GM23338 (cell line): ENCODE measurements around the gene AGO4. TPM values are rescaled to one million over a fixed set of nuclear protein-coding genes. Genes with fewer than 3 reads are reported as not detected.

Experiments used
- ATAC-seq: fragments of 200-7000 bp; cut with Tn5 transposase; 3 replicates; pipeline ENCODE4 v1.9.1; 2020
- DNase-seq: peaks from one replicate; pipeline ENCODE4 v3.0.0-alpha.2; 2015; ENCODE audit warnings: low spot score
- H2AFZ ChIP-seq: fragments of 200-600 bp; sonication (generic); 2 replicates; pipeline ENCODE4 v1.8.0; 2016; ENCODE audit warnings: antibody characterized with exemption, mild to moderate bottlenecking, moderate library complexity
- H3F3A ChIP-seq: fragments of 200-600 bp; sonication (generic); replicated peaks from 2 replicates; pipeline ENCODE4 v1.8.0; 2017; ENCODE audit warnings: antibody characterized with exemption, mixed run types, low read depth
- H3K27ac ChIP-seq: fragments of 200-600 bp; sonication (generic); 2 replicates; pipeline ENCODE4 v1.6.1; 2016; ENCODE audit warnings: low read depth
- H3K27me3 ChIP-seq: fragments of 200-600 bp; sonication (generic); 2 replicates; pipeline ENCODE4 v1.8.0; 2016; ENCODE audit warnings: mild to moderate bottlenecking, mixed run types, moderate library complexity; ENCODE audit not compliant: insufficient read depth
- H3K36me3 ChIP-seq: fragments of 200-600 bp; sonication (generic); 2 replicates; pipeline ENCODE4 v1.8.0; 2016; ENCODE audit warnings: mild to moderate bottlenecking; ENCODE audit not compliant: insufficient read depth
- H3K4me1 ChIP-seq: fragments of 200-600 bp; sonication (generic); 2 replicates; pipeline ENCODE4 v1.8.0; 2016; ENCODE audit warnings: mild to moderate bottlenecking, moderate library complexity; ENCODE audit not compliant: insufficient read depth
- H3K4me2 ChIP-seq: fragments of 200-600 bp; sonication (generic); 2 replicates; pipeline ENCODE4 v1.7.1; 2017; ENCODE audit warnings: mixed run types
- H3K4me3 ChIP-seq: fragments of 200-600 bp; sonication (generic); 2 replicates; pipeline ENCODE4 v1.6.1; 2016; ENCODE audit warnings: mixed run types
- H3K79me2 ChIP-seq: fragments of 200-600 bp; sonication (generic); replicated peaks from 2 replicates; pipeline ENCODE4 v1.8.0; 2017; ENCODE audit warnings: mild to moderate bottlenecking; ENCODE audit not compliant: insufficient read depth
- H3K9me2 ChIP-seq: fragments of 200-600 bp; sonication (generic); 2 replicates; pipeline ENCODE4 v1.8.0; 2017; ENCODE audit not compliant: insufficient read depth
- H4K20me1 ChIP-seq: fragments of 200-600 bp; sonication (generic); replicated peaks from 2 replicates; pipeline ENCODE4 v1.8.0; 2017; ENCODE audit warnings: mild to moderate bottlenecking; ENCODE audit not compliant: insufficient read depth
- H3K27ac Mint-ChIP-seq: 2 replicates; pipeline ENCODE4 v1.8.0; 2020; ENCODE audit warnings: inconsistent platforms, mild to moderate bottlenecking, moderate library complexity, mixed read lengths
- H3K27me3 Mint-ChIP-seq: 3 replicates; pipeline ENCODE4 v1.8.0; 2022; ENCODE audit warnings: low read depth, mild to moderate bottlenecking, moderate library complexity, mixed read lengths, inconsistent platforms; ENCODE audit not compliant: insufficient read depth, poor library complexity
- H3K36me3 Mint-ChIP-seq: 3 replicates; pipeline ENCODE4 v1.8.0; 2021; ENCODE audit warnings: low read depth, mild to moderate bottlenecking, inconsistent platforms, moderate library complexity, mixed read lengths
- H3K4me1 Mint-ChIP-seq: 3 replicates; pipeline ENCODE4 v1.8.0; 2020; ENCODE audit warnings: mild to moderate bottlenecking, inconsistent platforms, mixed read lengths
- H3K4me3 Mint-ChIP-seq: 3 replicates; pipeline ENCODE4 v1.8.0; 2021; ENCODE audit warnings: moderate library complexity, mild to moderate bottlenecking, inconsistent platforms, mixed read lengths
- H3K9me3 Mint-ChIP-seq: 3 replicates; pipeline ENCODE4 v1.8.0; 2020; ENCODE audit warnings: moderate library complexity, mild to moderate bottlenecking, inconsistent platforms, mixed read lengths
- CREB1 ChIP-seq: fragments of 250-450 bp; sonication (Bioruptor Pico); IDR thresholded peaks from 2 replicates; pipeline ENCODE4 v1.5.0; 2020; ENCODE audit warnings: low read depth, mild to moderate bottlenecking, moderate library complexity
- EZH2 ChIP-seq: fragments of 200-600 bp; sonication (generic); IDR thresholded peaks from one replicate; pipeline ENCODE4 v1.8.0; 2017; ENCODE audit warnings: antibody characterized with exemption, mild to moderate bottlenecking, low read depth; ENCODE audit not compliant: unreplicated experiment
- EZH2phosphoT487 ChIP-seq: fragments of 200-600 bp; sonication (generic); IDR thresholded peaks from one replicate; pipeline ENCODE4 v1.8.1; 2018; ENCODE audit warnings: antibody characterized with exemption; ENCODE audit not compliant: unreplicated experiment
- JUNB ChIP-seq: IDR thresholded peaks from one replicate; pipeline ENCODE4 v1.6.1; 2016; ENCODE audit warnings: antibody characterized with exemption; ENCODE audit not compliant: unreplicated experiment
- NANOG ChIP-seq: IDR thresholded peaks from 2 replicates; pipeline ENCODE4 v1.6.1; 2016; ENCODE audit warnings: antibody characterized with exemption, borderline replicate concordance
- POLR2AphosphoS5 ChIP-seq: IDR thresholded peaks from 2 replicates; pipeline ENCODE4 v1.6.1; 2016; ENCODE audit warnings: antibody characterized with exemption, low read depth
- STAT1 ChIP-seq: IDR thresholded peaks from one replicate; pipeline ENCODE4 v1.6.1; 2016; ENCODE audit warnings: antibody characterized with exemption; ENCODE audit not compliant: unreplicated experiment
- ZNF114 ChIP-seq: fragments of 250-450 bp; sonication (Bioruptor Pico); IDR thresholded peaks from 2 replicates; pipeline ENCODE4 v1.5.0; 2020; ENCODE audit warnings: mild to moderate bottlenecking, moderate library complexity
- ZNF331 ChIP-seq: fragments of 250-450 bp; sonication (Bioruptor Pico); IDR thresholded peaks from 2 replicates; pipeline ENCODE4 v1.5.0; 2020; ENCODE audit warnings: low read depth, mild to moderate bottlenecking, moderate library complexity
- polyA plus RNA-seq: library from polyadenylated mRNA; unstranded; fragments of >200 nt; fragmentation: Nextera tagmentation; extraction: Ambion mirVana; gene quantifications from 2 replicates; pipeline ENCODE4 v1.2.1, GENCODE V29; 2016
- total RNA-seq: library from RNA; depleted of rRNA; stranded (reverse); fragments of >200 nt; shearing (Covaris generic); gene quantifications from 2 replicates; pipeline ENCODE4 v1.2.3, GENCODE V29; 2014
- TF ChIP-seq, protein P1 (sequence below): IDR thresholded peaks from 2 replicates; pipeline ENCODE4 v1.6.1; 2016; ENCODE audit warnings: antibody characterized with exemption
- TF ChIP-seq, protein P2 (sequence below): IDR thresholded peaks from one replicate; pipeline ENCODE4 v1.6.1; 2018; ENCODE audit warnings: antibody characterized with exemption; ENCODE audit not compliant: unreplicated experiment
- TF ChIP-seq, protein P3 (sequence below), 2 experiments: fragments of 200-600 bp in 1 of 2; sonication (generic) in 1 of 2; conservative IDR thresholded peaks; 2 replicates each; pipeline versions ENCODE4 v1.5.1 to v1.6.1; 2016 to 2017; ENCODE audit warnings: antibody characterized with exemption in 2 of 2, low read depth in 2 of 2, mild to moderate bottlenecking in 2 of 2, moderate library complexity in 1 of 2

AGO4 gene
- total and polyA plus RNA-seq, 2 experiments from 2014 or later = 1.7 to 9.7 TPM

DNA sequence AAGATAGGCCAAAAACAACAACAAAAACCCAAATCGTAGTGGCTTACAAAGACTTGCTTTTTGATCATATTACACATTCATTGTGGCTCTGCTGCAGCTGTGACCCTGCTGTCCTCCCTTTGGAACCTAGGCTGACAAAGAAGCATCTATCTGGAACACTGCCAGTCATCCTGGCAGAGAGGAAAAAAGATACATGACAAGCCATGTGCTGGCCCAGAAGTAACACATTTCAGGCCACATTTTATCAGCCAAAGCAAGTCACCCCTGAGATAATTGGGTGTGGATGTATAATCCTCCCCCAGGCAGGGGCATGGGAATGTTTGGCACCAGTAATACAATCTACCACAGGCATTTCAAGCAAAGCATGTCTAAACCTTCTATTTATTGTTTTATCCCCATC lies 38.0 kb downstream of the AGO4 start:
- no peak overlapping the region for H3K4me2 ChIP-seq
- Mint-ChIP-seq H3K4me1 (peaks cover 9% of the 10 kb centered on the region), H3K4me3 (no peak overlapping the region), H3K9me3 (no peaks in the 10 kb centered on the region), H3K27ac (no peak overlapping the region), H3K36me3 (peaks cover 4% of the 10 kb centered on the region; the same call in 1 of the 3 replicates), H3K27me3 (no peaks in the 10 kb centered on the region)
- H3F3A ChIP-seq = no peaks in the 10 kb centered on the region
- no peak overlapping the region for H3K4me3 ChIP-seq
- no peak overlapping the region for H2AFZ ChIP-seq
- H3K79me2 ChIP-seq = no peaks in the 10 kb centered on the region
- TF ChIP-seq NANOG (no peak), ZNF331 (CRISPR knock-in tag) (no peak), CREB1 (CRISPR knock-in tag) (no peak), EZH2 (no peak), JUNB (no peak), POLR2AphosphoS5 (no peak), ZNF114 (CRISPR knock-in tag) (no peak), STAT1 (no peak), EZH2phosphoT487 (no peak)
- TF ChIP-seq, protein P1, sequence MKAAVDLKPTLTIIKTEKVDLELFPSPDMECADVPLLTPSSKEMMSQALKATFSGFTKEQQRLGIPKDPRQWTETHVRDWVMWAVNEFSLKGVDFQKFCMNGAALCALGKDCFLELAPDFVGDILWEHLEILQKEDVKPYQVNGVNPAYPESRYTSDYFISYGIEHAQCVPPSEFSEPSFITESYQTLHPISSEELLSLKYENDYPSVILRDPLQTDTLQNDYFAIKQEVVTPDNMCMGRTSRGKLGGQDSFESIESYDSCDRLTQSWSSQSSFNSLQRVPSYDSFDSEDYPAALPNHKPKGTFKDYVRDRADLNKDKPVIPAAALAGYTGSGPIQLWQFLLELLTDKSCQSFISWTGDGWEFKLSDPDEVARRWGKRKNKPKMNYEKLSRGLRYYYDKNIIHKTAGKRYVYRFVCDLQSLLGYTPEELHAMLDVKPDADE = no peak
- TF ChIP-seq, protein P2, sequence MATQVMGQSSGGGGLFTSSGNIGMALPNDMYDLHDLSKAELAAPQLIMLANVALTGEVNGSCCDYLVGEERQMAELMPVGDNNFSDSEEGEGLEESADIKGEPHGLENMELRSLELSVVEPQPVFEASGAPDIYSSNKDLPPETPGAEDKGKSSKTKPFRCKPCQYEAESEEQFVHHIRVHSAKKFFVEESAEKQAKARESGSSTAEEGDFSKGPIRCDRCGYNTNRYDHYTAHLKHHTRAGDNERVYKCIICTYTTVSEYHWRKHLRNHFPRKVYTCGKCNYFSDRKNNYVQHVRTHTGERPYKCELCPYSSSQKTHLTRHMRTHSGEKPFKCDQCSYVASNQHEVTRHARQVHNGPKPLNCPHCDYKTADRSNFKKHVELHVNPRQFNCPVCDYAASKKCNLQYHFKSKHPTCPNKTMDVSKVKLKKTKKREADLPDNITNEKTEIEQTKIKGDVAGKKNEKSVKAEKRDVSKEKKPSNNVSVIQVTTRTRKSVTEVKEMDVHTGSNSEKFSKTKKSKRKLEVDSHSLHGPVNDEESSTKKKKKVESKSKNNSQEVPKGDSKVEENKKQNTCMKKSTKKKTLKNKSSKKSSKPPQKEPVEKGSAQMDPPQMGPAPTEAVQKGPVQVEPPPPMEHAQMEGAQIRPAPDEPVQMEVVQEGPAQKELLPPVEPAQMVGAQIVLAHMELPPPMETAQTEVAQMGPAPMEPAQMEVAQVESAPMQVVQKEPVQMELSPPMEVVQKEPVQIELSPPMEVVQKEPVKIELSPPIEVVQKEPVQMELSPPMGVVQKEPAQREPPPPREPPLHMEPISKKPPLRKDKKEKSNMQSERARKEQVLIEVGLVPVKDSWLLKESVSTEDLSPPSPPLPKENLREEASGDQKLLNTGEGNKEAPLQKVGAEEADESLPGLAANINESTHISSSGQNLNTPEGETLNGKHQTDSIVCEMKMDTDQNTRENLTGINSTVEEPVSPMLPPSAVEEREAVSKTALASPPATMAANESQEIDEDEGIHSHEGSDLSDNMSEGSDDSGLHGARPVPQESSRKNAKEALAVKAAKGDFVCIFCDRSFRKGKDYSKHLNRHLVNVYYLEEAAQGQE = no peak
- DNase-seq (no peak), ATAC-seq (no peak)
- no peaks in the 10 kb centered on the region for H3K36me3 ChIP-seq
- no peak overlapping the region for H3K27ac ChIP-seq
- no peaks in the 10 kb centered on the region for H3K9me2 ChIP-seq
- H3K27me3 ChIP-seq = no peaks in the 10 kb centered on the region
- H3K4me1 ChIP-seq = peaks cover 7% of the 10 kb centered on the region; the same call in 1 of the 2 replicates
- no peaks in the 10 kb centered on the region; the same call in 1 of the 2 replicates for H4K20me1 ChIP-seq

DNA sequence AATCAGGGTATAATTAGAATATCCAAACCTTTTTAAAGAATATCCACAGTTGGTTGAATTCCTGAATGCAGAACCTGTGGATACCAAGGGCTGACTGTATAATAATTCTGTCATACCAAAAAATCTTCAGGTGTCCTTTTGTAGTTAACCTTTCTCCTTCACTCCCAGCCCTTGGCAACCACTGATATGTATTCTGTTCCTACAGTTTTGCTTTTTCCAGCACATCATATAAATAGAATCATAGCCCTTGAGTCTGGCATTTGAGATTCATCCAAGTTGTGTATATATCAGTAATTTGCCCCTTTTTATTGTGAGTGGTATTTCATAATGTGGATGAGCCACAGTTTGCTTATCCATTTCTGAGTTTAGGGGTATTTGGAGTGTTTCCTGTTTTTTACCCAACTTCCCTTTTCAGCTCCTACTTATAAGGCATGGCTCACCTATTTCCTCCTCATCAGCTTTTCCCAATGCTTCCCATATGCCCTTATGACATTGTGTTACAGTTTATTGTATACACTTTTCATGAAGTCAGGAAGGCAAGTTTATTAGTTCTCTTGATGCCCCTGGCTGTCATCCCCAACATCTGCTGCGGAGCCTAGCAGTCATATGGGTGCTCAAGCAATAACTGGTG lies 40.2 kb downstream of the AGO4 start:
- Histone ChIP-seq H3K9me2 (no peaks in the 10 kb centered on the region), H3F3A (no peaks in the 10 kb centered on the region), H3K27me3 (no peaks in the 10 kb centered on the region), H3K36me3 (no peaks in the 10 kb centered on the region), H3K4me1 (peaks cover 7% of the 10 kb centered on the region; the same call in 1 of the 2 replicates), H3K4me3 (no peak overlapping the region), H4K20me1 (no peaks in the 10 kb centered on the region), H3K27ac (no peak overlapping the region), H3K79me2 (no peaks in the 10 kb centered on the region), H3K4me2 (no peak overlapping the region), H2AFZ (no peak overlapping the region)
- H3K4me1 Mint-ChIP-seq = peaks cover 9% of the 10 kb centered on the region
- peaks cover 4% of the 10 kb centered on the region; the same call in 1 of the 3 replicates for H3K36me3 Mint-ChIP-seq
- no peaks in the 10 kb centered on the region for H3K9me3 Mint-ChIP-seq
- H3K27ac Mint-ChIP-seq = no peak overlapping the region
- ATAC-seq = no peak
- no peak for DNase-seq
- no peak overlapping the region for H3K4me3 Mint-ChIP-seq
- H3K27me3 Mint-ChIP-seq = no peaks in the 10 kb centered on the region
- TF ChIP-seq POLR2AphosphoS5 (no peak), JUNB (no peak), EZH2 (no peak)
- TF ChIP-seq, protein P1 = no peak
- TF ChIP-seq, protein P3, sequence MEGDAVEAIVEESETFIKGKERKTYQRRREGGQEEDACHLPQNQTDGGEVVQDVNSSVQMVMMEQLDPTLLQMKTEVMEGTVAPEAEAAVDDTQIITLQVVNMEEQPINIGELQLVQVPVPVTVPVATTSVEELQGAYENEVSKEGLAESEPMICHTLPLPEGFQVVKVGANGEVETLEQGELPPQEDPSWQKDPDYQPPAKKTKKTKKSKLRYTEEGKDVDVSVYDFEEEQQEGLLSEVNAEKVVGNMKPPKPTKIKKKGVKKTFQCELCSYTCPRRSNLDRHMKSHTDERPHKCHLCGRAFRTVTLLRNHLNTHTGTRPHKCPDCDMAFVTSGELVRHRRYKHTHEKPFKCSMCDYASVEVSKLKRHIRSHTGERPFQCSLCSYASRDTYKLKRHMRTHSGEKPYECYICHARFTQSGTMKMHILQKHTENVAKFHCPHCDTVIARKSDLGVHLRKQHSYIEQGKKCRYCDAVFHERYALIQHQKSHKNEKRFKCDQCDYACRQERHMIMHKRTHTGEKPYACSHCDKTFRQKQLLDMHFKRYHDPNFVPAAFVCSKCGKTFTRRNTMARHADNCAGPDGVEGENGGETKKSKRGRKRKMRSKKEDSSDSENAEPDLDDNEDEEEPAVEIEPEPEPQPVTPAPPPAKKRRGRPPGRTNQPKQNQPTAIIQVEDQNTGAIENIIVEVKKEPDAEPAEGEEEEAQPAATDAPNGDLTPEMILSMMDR (conservative IDR thresholded peaks at IDR 0.05; ENCODE audit: low read depth in 2 of 2) = no peak
- TF ChIP-seq, protein P2 = no peak
